ENCODE data around the gene ABCA13.

The ABCA13 gene

DNA sequence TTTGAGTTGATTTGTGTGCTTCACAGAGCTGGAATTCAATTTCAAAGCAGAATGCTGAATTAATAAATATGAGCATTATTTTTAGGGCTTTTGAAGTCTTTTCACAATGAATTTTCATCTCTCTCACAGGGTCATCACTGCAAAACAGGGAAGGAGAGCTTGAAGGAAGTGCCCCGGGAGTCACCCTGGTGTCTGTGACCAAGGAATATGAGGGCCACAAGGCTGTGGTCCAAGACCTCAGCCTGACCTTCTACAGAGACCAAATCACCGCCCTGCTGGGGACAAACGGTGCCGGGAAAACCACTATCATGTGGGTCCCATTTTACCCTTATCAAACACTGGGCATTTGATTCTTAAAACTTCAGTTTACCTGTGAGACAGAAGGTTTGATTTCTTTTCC lies 217.7 kb downstream of the ABCA13 start:
- Histone ChIP-seq H3K4me3 (ENCODE audit: low read length) (no peak overlapping the region), H3K36me3 (ENCODE audit: insufficient read depth, low read length) (no peaks in the 10 kb centered on the region), H3K27me3 (ENCODE audit: control insufficient read depth, insufficient read depth, low read length) (no peaks in the 10 kb centered on the region), H3K9ac (ENCODE audit: low read depth, low read length) (no peak overlapping the region), H3K4me2 (ENCODE audit: low read length) (no peak overlapping the region), H3K4me1 (ENCODE audit: control insufficient read depth, insufficient read depth, low read length) (no peaks in the 10 kb centered on the region), H3K9me3 (replicated peaks; ENCODE audit: low read length) (no peaks in the 10 kb centered on the region)

DNA sequence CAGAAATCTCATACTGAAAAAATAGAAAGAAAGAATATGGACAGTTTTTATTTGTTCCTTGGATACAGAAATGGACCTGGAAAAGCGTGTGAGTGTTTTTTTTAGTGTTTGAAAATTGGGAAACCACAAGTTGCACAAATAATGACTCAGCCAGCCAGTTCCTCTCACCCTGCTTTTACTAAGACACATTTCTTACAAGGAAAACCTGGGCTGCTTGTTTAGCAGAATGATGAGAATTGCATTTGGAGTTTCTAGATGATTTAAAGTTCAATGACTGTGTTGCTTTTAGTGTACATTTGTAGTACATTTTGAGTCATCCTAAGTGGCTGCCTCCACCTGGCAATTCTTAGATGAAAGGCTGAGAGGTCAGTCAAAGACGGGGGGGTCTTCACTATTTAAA lies 218.7 kb downstream of the ABCA13 start:
- Histone ChIP-seq H3K36me3 (ENCODE audit: insufficient read depth, low read length) (no peaks in the 10 kb centered on the region), H3K4me2 (ENCODE audit: low read length) (no peak overlapping the region), H3K9me3 (replicated peaks; ENCODE audit: low read length) (no peaks in the 10 kb centered on the region), H3K27me3 (ENCODE audit: control insufficient read depth, insufficient read depth, low read length) (no peaks in the 10 kb centered on the region), H3K9ac (ENCODE audit: low read depth, low read length) (no peak overlapping the region), H3K4me1 (ENCODE audit: control insufficient read depth, insufficient read depth, low read length) (no peaks in the 10 kb centered on the region), H3K4me3 (ENCODE audit: low read length) (no peak overlapping the region)

DNA sequence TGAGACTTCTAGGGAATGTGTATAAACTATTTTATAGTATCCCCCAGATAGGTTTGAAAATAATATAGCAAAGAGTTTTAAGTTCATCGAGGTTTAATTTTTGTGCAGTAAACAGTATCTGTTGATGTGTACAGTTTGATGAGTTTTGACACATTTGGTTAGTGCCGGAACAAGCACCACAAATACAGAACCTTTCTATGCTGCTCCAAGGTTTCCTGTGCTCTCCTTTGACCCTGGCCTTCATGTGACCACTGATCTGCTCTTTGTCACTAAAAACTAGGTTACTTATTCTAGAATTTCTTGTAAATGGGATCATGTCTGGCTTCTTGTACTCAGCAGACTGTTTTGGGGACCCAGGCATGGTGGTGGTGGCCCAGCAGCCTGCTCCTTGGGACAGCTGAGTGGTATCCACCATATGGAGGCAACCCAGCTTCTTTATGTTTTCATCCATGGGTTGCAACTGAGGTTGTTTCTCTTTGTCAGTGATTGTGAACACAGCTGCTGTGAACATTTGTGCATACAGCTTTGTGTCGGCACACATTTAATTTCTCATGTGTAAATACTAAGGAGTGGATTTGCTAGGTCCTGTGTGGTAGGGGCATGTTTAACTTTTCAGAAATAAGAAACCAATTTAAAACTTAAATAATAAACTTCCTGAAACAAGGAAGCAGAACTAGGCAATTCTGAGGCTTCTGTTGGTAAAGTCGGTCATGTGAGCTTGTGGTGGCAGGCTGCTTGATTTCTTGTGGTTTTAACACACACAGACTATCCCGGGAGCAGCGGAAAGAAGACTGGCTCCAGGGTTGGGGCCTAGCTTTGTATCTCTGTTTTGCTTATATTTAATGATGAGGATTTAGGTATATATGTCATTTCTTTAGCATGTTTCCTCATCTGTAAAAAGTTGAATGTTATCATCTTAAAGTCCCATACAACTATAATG lies 219.4 kb downstream of the ABCA13 start:
- H3K9ac ChIP-seq (ENCODE audit: low read depth, low read length): no peak overlapping the region
- H3K4me1 ChIP-seq (ENCODE audit: control insufficient read depth, insufficient read depth, low read length): no peaks in the 10 kb centered on the region
- H3K4me3 ChIP-seq (ENCODE audit: low read length): no peak overlapping the region
- H3K4me2 ChIP-seq (ENCODE audit: low read length): no peak overlapping the region
- peaks cover 2% of the 10 kb centered on the region for H3K9me3 ChIP-seq (replicated peaks; ENCODE audit: low read length)
- H3K36me3 ChIP-seq (ENCODE audit: insufficient read depth, low read length): no peaks in the 10 kb centered on the region
- no peaks in the 10 kb centered on the region for H3K27me3 ChIP-seq (ENCODE audit: control insufficient read depth, insufficient read depth, low read length)

DNA sequence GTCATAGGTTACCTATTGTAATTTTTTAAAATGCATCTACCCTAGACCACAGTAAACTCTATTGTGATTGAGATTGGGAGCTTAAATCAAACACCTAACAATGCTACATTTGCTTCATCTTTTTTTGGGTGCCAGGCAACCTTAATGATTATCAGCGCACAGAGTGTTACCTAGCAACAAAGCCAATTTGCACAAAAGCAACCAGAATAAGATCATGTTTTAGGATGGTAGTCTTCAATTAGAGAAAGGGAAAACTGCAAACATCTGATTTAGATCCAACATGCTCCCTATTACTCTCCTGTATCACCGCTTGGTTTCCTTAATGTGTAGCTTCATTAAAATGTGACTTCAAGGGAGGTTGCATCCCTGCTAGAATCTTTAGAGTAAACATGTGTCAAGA lies 226.9 kb downstream of the ABCA13 start:
- Histone ChIP-seq H3K4me3 (ENCODE audit: low read length) (no peak overlapping the region), H3K36me3 (ENCODE audit: insufficient read depth, low read length) (no peaks in the 10 kb centered on the region), H3K9me3 (replicated peaks; ENCODE audit: low read length) (peaks cover 2% of the 10 kb centered on the region), H3K4me1 (ENCODE audit: control insufficient read depth, insufficient read depth, low read length) (no peaks in the 10 kb centered on the region), H3K9ac (ENCODE audit: low read depth, low read length) (no peak overlapping the region), H3K27me3 (ENCODE audit: control insufficient read depth, insufficient read depth, low read length) (no peaks in the 10 kb centered on the region), H3K4me2 (ENCODE audit: low read length) (no peak overlapping the region)

DNA sequence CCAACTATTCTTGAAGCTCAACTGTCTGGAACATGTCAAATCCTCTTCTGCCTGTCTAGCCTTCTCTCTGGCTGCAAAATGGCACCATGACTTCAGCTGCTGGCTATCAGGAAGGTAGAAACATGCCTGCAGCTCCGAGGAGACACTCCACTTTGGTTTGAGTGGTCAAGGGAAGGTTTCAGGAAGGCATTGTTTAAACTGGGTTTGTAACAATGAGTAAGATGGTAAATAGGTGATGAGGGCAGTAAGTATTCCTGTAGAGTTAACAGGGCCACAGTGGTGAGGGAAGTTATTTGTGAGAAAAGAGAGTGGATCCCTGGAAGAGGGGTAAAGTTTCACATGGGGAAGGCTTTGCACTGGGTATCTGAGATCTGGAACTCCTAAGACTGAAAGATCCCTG lies 231.5 kb downstream of the ABCA13 start:
- no peak overlapping the region for H3K4me2 ChIP-seq (ENCODE audit: low read length)
- no peaks in the 10 kb centered on the region for H3K36me3 ChIP-seq (ENCODE audit: insufficient read depth, low read length)
- no peaks in the 10 kb centered on the region for H3K9me3 ChIP-seq (replicated peaks; ENCODE audit: low read length)
- H3K4me1 ChIP-seq (ENCODE audit: control insufficient read depth, insufficient read depth, low read length): no peaks in the 10 kb centered on the region
- no peak overlapping the region for H3K9ac ChIP-seq (ENCODE audit: low read depth, low read length)
- no peaks in the 10 kb centered on the region for H3K27me3 ChIP-seq (ENCODE audit: control insufficient read depth, insufficient read depth, low read length)
- H3K4me3 ChIP-seq (ENCODE audit: low read length): no peak overlapping the region

DNA sequence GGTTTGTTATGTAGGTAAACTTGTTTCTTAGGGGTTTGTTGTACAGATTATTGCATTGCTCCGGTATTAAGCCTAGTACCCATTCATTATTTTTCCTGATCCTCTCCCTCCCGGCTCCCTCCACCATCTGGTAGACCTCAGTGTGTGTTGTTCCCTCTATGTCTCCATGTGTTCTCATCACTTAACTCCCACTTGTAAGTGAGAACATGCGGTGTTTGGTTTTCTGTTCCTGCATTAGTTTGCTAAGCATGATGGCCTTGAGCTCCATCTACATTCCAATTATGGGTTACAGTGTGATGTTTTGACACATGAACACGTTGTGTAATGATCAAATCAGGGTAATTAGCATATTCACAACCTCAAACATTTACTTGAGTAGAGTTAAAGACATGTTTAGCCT lies 237.5 kb downstream of the ABCA13 start:
- H3K9me3 ChIP-seq (replicated peaks; ENCODE audit: low read length): no peaks in the 10 kb centered on the region
- H3K27me3 ChIP-seq (ENCODE audit: control insufficient read depth, insufficient read depth, low read length): no peaks in the 10 kb centered on the region
- no peaks in the 10 kb centered on the region for H3K4me1 ChIP-seq (ENCODE audit: control insufficient read depth, insufficient read depth, low read length)
- no peak overlapping the region for H3K4me3 ChIP-seq (ENCODE audit: low read length)
- no peaks in the 10 kb centered on the region for H3K36me3 ChIP-seq (ENCODE audit: insufficient read depth, low read length)
- H3K4me2 ChIP-seq (ENCODE audit: low read length): no peak overlapping the region
- no peak overlapping the region for H3K9ac ChIP-seq (ENCODE audit: low read depth, low read length)

DNA sequence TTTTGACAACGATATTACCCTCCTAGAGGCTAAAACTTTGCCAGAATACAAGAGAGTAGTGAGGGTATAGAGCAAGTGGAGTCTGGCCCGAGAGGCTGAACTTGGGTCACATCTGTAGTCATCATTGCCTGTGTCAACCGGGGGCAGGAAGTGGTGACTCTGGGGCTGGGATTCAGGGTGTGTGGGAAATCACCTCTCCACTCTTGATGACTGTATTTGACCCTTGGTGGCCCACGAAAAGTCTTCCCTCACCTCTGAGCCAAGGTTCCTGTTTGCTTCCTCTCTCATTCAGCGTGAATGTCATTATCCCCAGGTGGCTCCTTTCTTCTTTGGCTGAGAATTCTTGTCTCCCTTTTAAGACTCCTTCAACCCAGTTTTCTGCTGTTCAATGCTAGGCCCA lies 240.4 kb downstream of the ABCA13 start:
- no peaks in the 10 kb centered on the region for H3K9me3 ChIP-seq (replicated peaks; ENCODE audit: low read length)
- H3K4me3 ChIP-seq (ENCODE audit: low read length): no peak overlapping the region
- no peak overlapping the region for H3K9ac ChIP-seq (ENCODE audit: low read depth, low read length)
- H3K4me2 ChIP-seq (ENCODE audit: low read length): no peak overlapping the region
- no peaks in the 10 kb centered on the region for H3K36me3 ChIP-seq (ENCODE audit: insufficient read depth, low read length)
- H3K27me3 ChIP-seq (ENCODE audit: control insufficient read depth, insufficient read depth, low read length): no peaks in the 10 kb centered on the region
- H3K4me1 ChIP-seq (ENCODE audit: control insufficient read depth, insufficient read depth, low read length): no peaks in the 10 kb centered on the region

DNA sequence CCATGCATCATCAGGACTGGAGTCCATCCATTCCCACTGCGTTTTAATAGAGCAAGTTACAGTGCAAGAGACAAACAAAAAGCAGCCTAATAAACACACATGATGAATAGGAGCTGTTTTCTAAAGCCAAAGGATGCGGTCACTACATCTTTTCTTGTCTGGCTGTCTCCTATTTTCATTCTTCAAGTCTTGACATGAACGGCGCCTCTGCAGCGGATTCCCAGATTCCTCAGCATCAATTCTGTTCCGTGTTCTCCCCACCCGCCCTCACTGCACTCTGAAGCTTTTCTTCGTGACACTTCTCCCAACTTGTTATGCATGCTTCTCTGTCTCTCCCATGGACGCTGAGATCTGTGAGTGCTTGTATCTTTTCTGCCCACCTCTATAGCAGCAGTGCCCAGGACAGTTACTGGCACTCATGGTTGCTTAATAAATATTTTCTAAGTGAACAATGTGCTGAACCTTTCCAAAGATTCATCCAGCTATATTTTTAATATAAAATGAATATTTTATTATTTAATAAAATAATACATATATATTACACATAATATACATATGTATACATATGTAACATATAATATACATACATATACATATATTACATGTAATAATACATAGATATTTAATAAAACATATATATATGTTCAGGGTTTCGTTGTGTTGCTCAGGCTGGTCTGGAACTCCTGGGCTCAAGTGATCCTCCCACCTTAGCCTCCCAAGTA lies 242.9 kb downstream of the ABCA13 start:
- Histone ChIP-seq H3K9me3 (replicated peaks; ENCODE audit: low read length) (no peaks in the 10 kb centered on the region), H3K4me3 (ENCODE audit: low read length) (no peak overlapping the region), H3K4me2 (ENCODE audit: low read length) (no peak overlapping the region), H3K9ac (ENCODE audit: low read depth, low read length) (no peak overlapping the region), H3K27me3 (ENCODE audit: control insufficient read depth, insufficient read depth, low read length) (no peaks in the 10 kb centered on the region), H3K4me1 (ENCODE audit: control insufficient read depth, insufficient read depth, low read length) (no peaks in the 10 kb centered on the region), H3K36me3 (ENCODE audit: insufficient read depth, low read length) (no peaks in the 10 kb centered on the region)

DNA sequence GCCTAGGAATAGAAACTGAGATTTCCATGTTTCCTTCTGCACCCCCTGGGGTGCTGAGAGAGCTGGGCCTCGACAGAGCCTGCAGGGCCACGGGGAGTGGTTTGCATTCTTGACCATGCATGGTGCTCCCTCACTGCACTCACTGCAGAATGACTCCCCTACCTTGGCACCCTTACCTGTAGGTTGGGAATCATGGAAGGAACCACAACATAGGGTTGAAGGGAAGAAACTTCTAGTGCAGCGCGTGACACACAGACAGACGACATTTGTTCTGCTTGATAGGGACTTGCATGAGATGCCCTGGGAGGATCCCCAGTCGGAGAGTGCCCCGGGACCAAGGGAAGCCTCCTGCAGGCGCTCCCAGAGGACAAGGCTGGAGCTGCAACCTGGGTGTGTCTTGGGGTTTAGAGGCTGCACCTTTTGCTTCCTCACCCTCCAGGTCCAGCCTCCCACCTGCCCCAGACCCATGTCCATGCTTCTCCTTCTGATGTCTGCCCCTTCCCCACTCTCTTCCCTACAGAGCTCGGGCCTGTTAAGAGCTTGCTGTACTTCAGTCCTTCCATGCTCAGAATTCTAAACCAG lies 245.2 kb downstream of the ABCA13 start:
- Histone ChIP-seq H3K4me2 (ENCODE audit: low read length) (no peak overlapping the region), H3K27me3 (ENCODE audit: control insufficient read depth, insufficient read depth, low read length) (no peaks in the 10 kb centered on the region), H3K9me3 (replicated peaks; ENCODE audit: low read length) (no peaks in the 10 kb centered on the region), H3K36me3 (ENCODE audit: insufficient read depth, low read length) (no peaks in the 10 kb centered on the region), H3K9ac (ENCODE audit: low read depth, low read length) (no peak overlapping the region), H3K4me1 (ENCODE audit: control insufficient read depth, insufficient read depth, low read length) (no peaks in the 10 kb centered on the region), H3K4me3 (ENCODE audit: low read length) (no peak overlapping the region)

DNA sequence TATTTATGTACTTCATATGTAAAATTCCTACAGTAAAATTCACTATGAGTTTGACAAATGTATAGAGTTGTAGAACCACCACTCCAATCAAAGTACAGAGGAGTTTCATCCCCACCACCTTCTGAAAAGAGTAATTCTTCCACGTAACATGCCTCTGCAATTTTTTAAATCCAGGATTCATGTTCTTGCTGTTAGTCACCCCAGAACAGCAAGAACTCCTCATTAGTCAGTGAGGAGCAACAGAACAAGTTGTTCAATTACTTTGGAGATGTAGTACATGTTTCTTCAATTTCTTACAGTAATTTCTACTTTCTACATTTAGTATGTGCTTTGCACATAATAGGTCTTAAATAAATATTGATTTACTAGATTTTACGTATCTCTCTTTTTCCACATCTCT lies 248.1 kb downstream of the ABCA13 start:
- Histone ChIP-seq H3K36me3 (ENCODE audit: insufficient read depth, low read length) (no peaks in the 10 kb centered on the region), H3K4me1 (ENCODE audit: control insufficient read depth, insufficient read depth, low read length) (no peaks in the 10 kb centered on the region), H3K4me3 (ENCODE audit: low read length) (no peak overlapping the region), H3K9ac (ENCODE audit: low read depth, low read length) (no peak overlapping the region), H3K4me2 (ENCODE audit: low read length) (no peak overlapping the region), H3K9me3 (replicated peaks; ENCODE audit: low read length) (no peaks in the 10 kb centered on the region), H3K27me3 (ENCODE audit: control insufficient read depth, insufficient read depth, low read length) (no peaks in the 10 kb centered on the region)

DNA sequence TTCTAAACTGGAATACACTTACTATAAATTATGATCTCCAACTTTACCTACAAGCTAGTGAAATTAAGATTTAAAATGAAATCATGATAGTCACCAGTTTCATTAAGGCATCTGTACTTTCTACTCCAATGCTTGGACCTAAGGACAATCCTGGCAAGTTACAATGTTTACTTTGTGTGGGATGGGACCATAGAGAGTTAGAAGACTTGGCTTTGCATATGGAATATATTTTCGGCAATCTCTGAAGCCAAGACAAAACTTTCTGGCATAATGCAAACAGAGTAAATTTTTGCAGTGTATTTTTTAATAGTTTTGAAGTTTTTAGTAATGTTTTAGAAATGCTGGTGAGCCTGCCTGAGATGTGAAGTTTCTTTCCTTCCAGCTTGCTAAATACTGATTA lies 248.9 kb downstream of the ABCA13 start:
- Histone ChIP-seq H3K27me3 (ENCODE audit: control insufficient read depth, insufficient read depth, low read length) (no peaks in the 10 kb centered on the region), H3K4me1 (ENCODE audit: control insufficient read depth, insufficient read depth, low read length) (no peaks in the 10 kb centered on the region), H3K4me3 (ENCODE audit: low read length) (no peak overlapping the region), H3K36me3 (ENCODE audit: insufficient read depth, low read length) (no peaks in the 10 kb centered on the region), H3K9me3 (replicated peaks; ENCODE audit: low read length) (no peaks in the 10 kb centered on the region), H3K9ac (ENCODE audit: low read depth, low read length) (no peak overlapping the region), H3K4me2 (ENCODE audit: low read length) (no peak overlapping the region)
